Peyer's patch (tissue), 4 donors: ENCODE data around the gene CUL1. TPM values are rescaled to one million over a fixed set of nuclear protein-coding genes. Genes with fewer than 3 reads are reported as not detected.

ENCODE experiments used
- DNase-seq, 3 donors: peaks; one replicate each; pipeline ENCODE4 v3.0.0-alpha.2; 2017 to 2019
- H3K27ac ChIP-seq, 4 donors: fragments of 200-600 bp; sonication (generic); one replicate each; pipeline ENCODE4 v1.5.1; 2016 to 2019
- H3K27me3 ChIP-seq, 2 donors: fragments of 200-600 bp; sonication (generic); one replicate each; pipeline ENCODE4 v1.5.1; 2019
- H3K36me3 ChIP-seq, 3 donors: fragments of 200-600 bp; sonication (generic); one replicate each; pipeline ENCODE4 v1.5.1; 2016 to 2019
- H3K4me1 ChIP-seq, 4 donors: fragments of 200-600 bp; sonication (generic); one replicate each; pipeline ENCODE4 v1.5.1; 2016 to 2019
- H3K4me3 ChIP-seq, 4 donors: fragments of 200-600 bp; sonication (generic); 1 replicate in 3 of 4; 2 replicates in 1 of 4; pipeline ENCODE4 v1.5.1; 2016 to 2019; ENCODE audit warnings: mild to moderate bottlenecking in 1 of 4
- H3K9me3 ChIP-seq, 4 donors: fragments of 200-600 bp; sonication (generic); one replicate each; pipeline ENCODE4 v1.5.1; 2016 to 2019; ENCODE audit warnings: mild to moderate bottlenecking in 1 of 4
- POLR2A ChIP-seq, 2 donors: fragments of 450-650 bp; IDR thresholded peaks; one replicate each; pipeline ENCODE4 v1.5.1; 2017; ENCODE audit warnings: antibody characterized with exemption in 2 of 2, mild to moderate bottlenecking in 2 of 2, moderate library complexity in 2 of 2
- total RNA-seq, 4 donors: library from RNA; depleted of rRNA; stranded (reverse); fragments of >200 nt; gene quantifications; one replicate each; pipeline ENCODE4 v1.1.0, GENCODE V29; 2016
- TF ChIP-seq, protein P1 (sequence below), 6 experiments: fragments of 450-650 bp in 4 of 6; fragments of 200-600 bp in 2 of 6; sonication (generic) in 1 of 6; IDR thresholded peaks; one replicate each; pipeline ENCODE4 v1.5.1; 2017 to 2019; ENCODE audit warnings: antibody characterized with exemption in 6 of 6, mild to moderate bottlenecking in 3 of 6, moderate library complexity in 1 of 6

CUL1 gene
- total RNA-seq, 4 donors from 2014 or later = 29.5 to 86.6 (median 35.8) TPM

DNA sequence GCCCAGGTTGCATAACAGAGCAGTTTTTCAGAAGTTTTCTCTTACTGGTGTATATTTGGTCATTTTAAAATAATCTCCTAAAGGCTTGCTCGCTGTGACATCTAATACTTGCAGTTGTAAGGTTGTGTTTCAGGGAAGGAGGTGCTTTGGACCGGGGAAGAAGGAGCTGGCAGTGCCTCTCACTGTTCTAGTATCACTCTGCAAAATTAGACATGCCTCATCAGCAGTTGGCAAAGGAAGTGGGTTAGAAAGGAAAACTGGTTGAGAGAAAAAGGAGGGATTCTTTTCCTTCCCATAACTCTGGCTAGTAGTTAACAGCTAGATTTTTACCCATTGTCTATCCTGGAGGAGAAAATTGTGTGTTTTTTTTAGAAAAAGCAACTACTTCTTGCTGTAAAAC, 34.8 kb downstream of the CUL1 start:
- DNase-seq = no peak
- Histone ChIP-seq H3K9me3 (no peaks in the 10 kb centered on the region), H3K4me1 (no peaks in the 10 kb centered on the region), H3K27ac (no peak overlapping the region), H3K27me3 (no peaks in the 10 kb centered on the region), H3K36me3 (peaks cover 0 to 33% (median 0%) of the 10 kb centered on the region in 3 donors), H3K4me3 (no peak overlapping the region)
- TF ChIP-seq, protein P1, sequence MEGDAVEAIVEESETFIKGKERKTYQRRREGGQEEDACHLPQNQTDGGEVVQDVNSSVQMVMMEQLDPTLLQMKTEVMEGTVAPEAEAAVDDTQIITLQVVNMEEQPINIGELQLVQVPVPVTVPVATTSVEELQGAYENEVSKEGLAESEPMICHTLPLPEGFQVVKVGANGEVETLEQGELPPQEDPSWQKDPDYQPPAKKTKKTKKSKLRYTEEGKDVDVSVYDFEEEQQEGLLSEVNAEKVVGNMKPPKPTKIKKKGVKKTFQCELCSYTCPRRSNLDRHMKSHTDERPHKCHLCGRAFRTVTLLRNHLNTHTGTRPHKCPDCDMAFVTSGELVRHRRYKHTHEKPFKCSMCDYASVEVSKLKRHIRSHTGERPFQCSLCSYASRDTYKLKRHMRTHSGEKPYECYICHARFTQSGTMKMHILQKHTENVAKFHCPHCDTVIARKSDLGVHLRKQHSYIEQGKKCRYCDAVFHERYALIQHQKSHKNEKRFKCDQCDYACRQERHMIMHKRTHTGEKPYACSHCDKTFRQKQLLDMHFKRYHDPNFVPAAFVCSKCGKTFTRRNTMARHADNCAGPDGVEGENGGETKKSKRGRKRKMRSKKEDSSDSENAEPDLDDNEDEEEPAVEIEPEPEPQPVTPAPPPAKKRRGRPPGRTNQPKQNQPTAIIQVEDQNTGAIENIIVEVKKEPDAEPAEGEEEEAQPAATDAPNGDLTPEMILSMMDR (IDR thresholded peaks at IDR 0.05) = no peak
- no peak for TF ChIP-seq POLR2A (IDR thresholded peaks at IDR 0.05)

- H3K27ac ChIP-seq = no peak overlapping the region
- peaks cover 0 to 43% (median 0%) of the 10 kb centered on the region in 3 donors for H3K36me3 ChIP-seq
- H3K4me3 ChIP-seq = no peak overlapping the region
- H3K4me1 ChIP-seq = no peaks in the 10 kb centered on the region
- no peaks in the 10 kb centered on the region for H3K27me3 ChIP-seq
- TF ChIP-seq POLR2A (IDR thresholded peaks at IDR 0.05) = no peak
- TF ChIP-seq, protein P1 (IDR thresholded peaks at IDR 0.05) = no peak
- H3K9me3 ChIP-seq = no peaks in the 10 kb centered on the region
- no peak for DNase-seq
These were observed 36.4 kb downstream of the CUL1 start for GRCh38 chr7:148735141-148735540.

DNA sequence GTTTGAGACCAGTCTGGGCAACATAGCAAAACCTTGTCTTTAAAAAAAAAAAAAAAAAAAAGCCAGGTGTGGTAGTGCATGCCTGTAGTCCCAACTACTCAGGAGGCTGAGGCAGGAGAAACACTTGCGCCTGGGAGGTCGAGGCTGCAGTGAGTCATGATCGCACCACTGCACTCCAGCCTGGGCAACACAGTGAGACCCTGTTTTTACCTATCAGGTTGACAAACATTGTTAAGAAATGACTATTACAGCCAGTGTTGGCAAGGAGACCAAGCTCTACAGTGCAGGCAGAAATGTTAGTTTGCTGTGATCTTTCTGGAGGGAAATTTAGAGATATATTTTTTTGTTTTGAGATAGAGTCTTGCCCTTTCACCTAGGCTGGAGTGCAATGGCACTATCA, 37.3 kb downstream of the CUL1 start:
- H3K4me1 ChIP-seq = no peaks in the 10 kb centered on the region
- DNase-seq = no peak
- H3K9me3 ChIP-seq = no peaks in the 10 kb centered on the region
- TF ChIP-seq, protein P1 (IDR thresholded peaks at IDR 0.05) = no peak
- TF ChIP-seq POLR2A (IDR thresholded peaks at IDR 0.05) = no peak
- no peak overlapping the region for H3K4me3 ChIP-seq
- no peaks in the 10 kb centered on the region for H3K27me3 ChIP-seq
- peaks cover 0 to 43% (median 0%) of the 10 kb centered on the region in 3 donors for H3K36me3 ChIP-seq
- no peak overlapping the region for H3K27ac ChIP-seq

GRCh38 chr7:148738737-148739535, 40.2 kb downstream of the CUL1 start:
- no peaks in the 10 kb centered on the region for H3K27me3 ChIP-seq
- H3K4me1 ChIP-seq = no peaks in the 10 kb centered on the region
- no peaks in the 10 kb centered on the region for H3K9me3 ChIP-seq
- DNase-seq = no peak
- H3K27ac ChIP-seq = no peak overlapping the region
- peaks cover 0 to 36% (median 0%) of the 10 kb centered on the region in 3 donors for H3K36me3 ChIP-seq
- TF ChIP-seq POLR2A (IDR thresholded peaks at IDR 0.05) = no peak
- TF ChIP-seq, protein P1 (IDR thresholded peaks at IDR 0.05) = no peak
- H3K4me3 ChIP-seq = no peak overlapping the region

GRCh38 chr7:148746135-148746534, 47.4 kb downstream of the CUL1 start:
- no peak for TF ChIP-seq POLR2A (IDR thresholded peaks at IDR 0.05)
- TF ChIP-seq, protein P1 (IDR thresholded peaks at IDR 0.05) = no peak

More at GRCh38 chr7:148746135-148746534, 47.4 kb downstream of the CUL1 start:
- Histone ChIP-seq H3K4me3 (no peak overlapping the region), H3K27ac (no peak overlapping the region), H3K9me3 (no peaks in the 10 kb centered on the region), H3K36me3 (peaks cover 0 to 7% (median 0%) of the 10 kb centered on the region in 3 donors), H3K27me3 (no peaks in the 10 kb centered on the region), H3K4me1 (no peaks in the 10 kb centered on the region)
- DNase-seq = no peak
